Neuronal stem cell (in vitro differentiated cells): ENCODE measurements around the gene CITED1.

ENCODE experiments used
- DNase-seq: peaks from one replicate; pipeline ENCODE4 v3.0.0-alpha.2; 2013; ENCODE audit warnings: low spot score
- H2AFZ ChIP-seq: one replicate; pipeline ENCODE4 v1.6.1; 2013; ENCODE audit warnings: mild to moderate bottlenecking, low read length, inconsistent platforms
- H2AK5ac ChIP-seq: 2 replicates; pipeline ENCODE4 v1.6.1; 2013; ENCODE audit warnings: low read depth, mild to moderate bottlenecking, inconsistent platforms, low read length, moderate library complexity, mixed read lengths
- H2BK120ac ChIP-seq: 2 replicates; pipeline ENCODE4 v1.6.1; 2013; ENCODE audit warnings: low read depth, mild to moderate bottlenecking, inconsistent platforms, low read length, moderate library complexity, mixed read lengths
- H2BK12ac ChIP-seq: one replicate; pipeline ENCODE4 v1.6.1; 2013; ENCODE audit warnings: low read length, inconsistent platforms
- H2BK15ac ChIP-seq: 2 replicates; pipeline ENCODE4 v1.6.1; 2013; ENCODE audit warnings: mild to moderate bottlenecking, low read length, inconsistent platforms, mixed read lengths
- H2BK5ac ChIP-seq: one replicate; pipeline ENCODE4 v1.6.1; 2013; ENCODE audit warnings: inconsistent platforms, mild to moderate bottlenecking, low read length, moderate library complexity
- H3K14ac ChIP-seq: one replicate; pipeline ENCODE4 v1.6.1; 2013; ENCODE audit warnings: low read length, inconsistent platforms
- H3K18ac ChIP-seq: 2 replicates; pipeline ENCODE4 v1.6.1; 2013; ENCODE audit warnings: low read length, inconsistent platforms
- H3K23ac ChIP-seq: 2 replicates; pipeline ENCODE4 v1.6.1; 2013; ENCODE audit warnings: low read depth, mild to moderate bottlenecking, mixed read lengths, low read length, inconsistent platforms; ENCODE audit not compliant: poor library complexity
- H3K27ac ChIP-seq: replicated peaks from 3 replicates; pipeline ENCODE4 v1.5.1; 2013; ENCODE audit warnings: low read length, inconsistent platforms
- H3K27me3 ChIP-seq, 3 experiments: 2 replicates each; pipeline ENCODE4 v1.6.1; 2013; ENCODE audit warnings: low read length in 3 of 3, mild to moderate bottlenecking in 2 of 3, inconsistent platforms in 1 of 3, low read depth in 1 of 3, mixed read lengths in 1 of 3, moderate library complexity in 1 of 3; ENCODE audit not compliant: control insufficient read depth in 3 of 3, insufficient read depth in 3 of 3
- H3K36me3 ChIP-seq, 2 donors: replicated peaks in 1 of 2; 2 replicates each; pipeline ENCODE4 v1.6.1; 2013; ENCODE audit warnings: low read length in 2 of 2; ENCODE audit not compliant: control insufficient read depth in 2 of 2, insufficient read depth in 2 of 2
- H3K4ac ChIP-seq: 2 replicates; pipeline ENCODE4 v1.6.1; 2013; ENCODE audit warnings: inconsistent platforms, mild to moderate bottlenecking, low read length, moderate library complexity
- H3K4me1 ChIP-seq, 2 donors: 1 replicate in 1 of 2; 2 replicates in 1 of 2; pipeline ENCODE4 v1.6.1; 2013; ENCODE audit warnings: low read length in 2 of 2, low read depth in 1 of 2; ENCODE audit not compliant: control insufficient read depth in 2 of 2, insufficient read depth in 1 of 2
- H3K4me2 ChIP-seq: one replicate; pipeline ENCODE4 v1.6.1; 2013; ENCODE audit warnings: mild to moderate bottlenecking, low read length, inconsistent platforms; ENCODE audit not compliant: insufficient read depth, poor library complexity, severe bottlenecking
- H3K4me3 ChIP-seq, 2 donors: 2 replicates each; pipeline ENCODE4 v1.5.1; 2013; ENCODE audit warnings: low read length in 2 of 2, mild to moderate bottlenecking in 2 of 2, inconsistent platforms in 1 of 2, moderate library complexity in 1 of 2
- H3K79me1 ChIP-seq: one replicate; pipeline ENCODE4 v1.6.1; 2013; ENCODE audit warnings: low read depth, mild to moderate bottlenecking, inconsistent platforms, low read length, moderate library complexity
- H3K9ac ChIP-seq: one replicate; pipeline ENCODE4 v1.6.1; 2013; ENCODE audit warnings: mild to moderate bottlenecking, low read depth, low read length, inconsistent platforms; ENCODE audit not compliant: poor library complexity
- H3K9me3 ChIP-seq, 2 donors: replicated peaks in 1 of 2; 2 replicates each; pipeline versions ENCODE3 to v1.6.1; 2013; ENCODE audit warnings: low read length in 2 of 2, mild to moderate bottlenecking in 2 of 2, inconsistent platforms in 1 of 2, low read depth in 1 of 2, mixed read lengths in 1 of 2, moderate library complexity in 1 of 2; ENCODE audit not compliant: control insufficient read depth in 2 of 2, insufficient read depth in 1 of 2
- H4K8ac ChIP-seq: one replicate; pipeline ENCODE4 v1.6.1; 2013; ENCODE audit warnings: low read depth, mild to moderate bottlenecking, inconsistent platforms, low read length, moderate library complexity
- H4K91ac ChIP-seq: one replicate; pipeline ENCODE4 v1.6.1; 2013; ENCODE audit warnings: low read length, low read depth, mild to moderate bottlenecking, inconsistent platforms; ENCODE audit not compliant: poor library complexity
- WGBS, 2 donors: extraction: QIAGEN DNeasy Blood & Tissue Kit; methylation state at CpG; one replicate each; pipeline ENCODE4 v1.1.7; 2013; ENCODE audit warnings: missing lambda C conversion rate in 2 of 2, mixed read lengths in 1 of 2; ENCODE audit not compliant: insufficient read length in 2 of 2, insufficient replicate concordance in 1 of 2; ENCODE audit errors: extremely low coverage in 2 of 2; 5-methylcytosine and 5-hydroxymethylcytosine counted together

CITED1 gene

DNA sequence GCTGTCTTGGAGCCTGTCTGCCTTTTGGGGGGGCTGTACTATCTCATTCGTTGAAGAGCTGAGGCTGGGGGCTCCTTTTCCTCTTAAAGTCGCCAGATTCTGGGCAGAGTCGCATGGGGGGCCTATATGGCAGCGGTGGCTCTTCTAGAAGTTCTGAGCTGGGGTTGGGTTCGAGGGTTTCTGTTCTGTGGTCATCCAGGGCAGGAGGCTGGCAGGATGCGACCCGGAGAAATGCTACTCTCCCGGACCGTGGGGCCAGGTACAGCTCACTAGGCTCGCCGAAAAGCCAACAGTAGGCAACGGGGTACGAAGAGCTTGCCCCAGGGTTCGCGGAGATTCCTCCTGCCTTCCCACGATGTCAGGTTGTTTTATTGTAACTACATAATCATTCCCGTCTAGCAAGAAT is 1.9 kb upstream of the CITED1 start:
- H3K4me1 ChIP-seq: peaks cover 3 to 7% of the 10 kb centered on the region in 2 donors
- no peak overlapping the region for H3K9ac ChIP-seq
- no peak overlapping the region for H4K8ac ChIP-seq
- no peaks in the 10 kb centered on the region for H3K79me1 ChIP-seq
- H2BK5ac ChIP-seq: no peak overlapping the region
- H3K14ac ChIP-seq: no peak overlapping the region
- no peak overlapping the region for H4K91ac ChIP-seq
- no peak overlapping the region for H2BK120ac ChIP-seq
- WGBS, 2 donors: no CpG with 5 or more reads among the region's 17 CpGs
- H3K4ac ChIP-seq: no peak overlapping the region
- no peak overlapping the region for H2AK5ac ChIP-seq
- peak overlapping the region; percentile 95 for H2AFZ ChIP-seq
- no peak overlapping the region for H3K27ac ChIP-seq
- H3K23ac ChIP-seq: no peak overlapping the region
- H3K18ac ChIP-seq: no peak overlapping the region
- peak overlapping the region in 1 of 2 donors; percentile 61 for H3K4me3 ChIP-seq
- H3K9me3 ChIP-seq: no peaks in the 10 kb centered on the region
- no peaks in the 10 kb centered on the region for H3K36me3 ChIP-seq
- no peak overlapping the region for H2BK15ac ChIP-seq
- H3K27me3 ChIP-seq: peaks cover 5 to 56% (median 50%) of the 10 kb centered on the region in 3 experiments
- H3K4me2 ChIP-seq: peak overlapping the region; percentile 33
- H2BK12ac ChIP-seq: no peak overlapping the region
- no peak for DNase-seq

GRCh38 chrX:72306851-72307645 is 1.3 kb upstream of the CITED1 start:
- no peak overlapping the region for H2AK5ac ChIP-seq
- DNase-seq: peak; percentile 56
- peaks cover 3 to 7% of the 10 kb centered on the region in 2 donors for H3K4me1 ChIP-seq
- no peaks in the 10 kb centered on the region for H3K9me3 ChIP-seq
- peak overlapping the region; percentile 95 for H2AFZ ChIP-seq
- no peak overlapping the region for H2BK120ac ChIP-seq
- H4K91ac ChIP-seq: no peak overlapping the region
- H3K18ac ChIP-seq: peak overlapping the region; percentile 74
- H3K27me3 ChIP-seq: peaks cover 5 to 57% (median 55%) of the 10 kb centered on the region in 3 experiments
- H3K4ac ChIP-seq: no peak overlapping the region
- H2BK15ac ChIP-seq: no peak overlapping the region
- H3K36me3 ChIP-seq: no peaks in the 10 kb centered on the region
- no peak overlapping the region for H2BK12ac ChIP-seq
- no peak overlapping the region for H3K9ac ChIP-seq
- WGBS, 2 donors: no CpG with 5 or more reads among the region's 56 CpGs
- peak overlapping the region; percentile 61 to 77 for H3K4me3 ChIP-seq
- H3K4me2 ChIP-seq: peak overlapping the region; percentile 86
- H3K27ac ChIP-seq: no peak overlapping the region
- H3K14ac ChIP-seq: no peak overlapping the region
- H3K79me1 ChIP-seq: no peaks in the 10 kb centered on the region
- H3K23ac ChIP-seq: no peak overlapping the region
- H4K8ac ChIP-seq: no peak overlapping the region
- H2BK5ac ChIP-seq: no peak overlapping the region

GRCh38 chrX:72306085-72306801 is 529 bp upstream of the CITED1 start:
- H2BK120ac ChIP-seq: no peak overlapping the region
- H3K23ac ChIP-seq: no peak overlapping the region
- no peak for DNase-seq
- H3K36me3 ChIP-seq: no peaks in the 10 kb centered on the region
- H3K79me1 ChIP-seq: no peaks in the 10 kb centered on the region
- no peak overlapping the region for H3K27ac ChIP-seq
- H3K14ac ChIP-seq: no peak overlapping the region
- no peak overlapping the region for H3K9ac ChIP-seq
- H2BK12ac ChIP-seq: no peak overlapping the region
- H2BK5ac ChIP-seq: no peak overlapping the region
- H2BK15ac ChIP-seq: no peak overlapping the region
- H3K4me1 ChIP-seq: peaks cover 3 to 7% of the 10 kb centered on the region in 2 donors
- H2AK5ac ChIP-seq: no peak overlapping the region
- peak overlapping the region; percentile 61 to 78 for H3K4me3 ChIP-seq
- no CpG with 5 or more reads among the region's 92 CpGs for whole genome bisulfite sequencing, 2 donors
- no peaks in the 10 kb centered on the region for H3K9me3 ChIP-seq
- H3K27me3 ChIP-seq: peaks cover 5 to 57% (median 57%) of the 10 kb centered on the region in 3 experiments
- H3K4me2 ChIP-seq: peak overlapping the region; percentile 86
- H3K4ac ChIP-seq: no peak overlapping the region
- H2AFZ ChIP-seq: peak overlapping the region; percentile 95
- no peak overlapping the region for H4K8ac ChIP-seq
- peak overlapping the region; percentile 64 for H3K18ac ChIP-seq
- no peak overlapping the region for H4K91ac ChIP-seq

GRCh38 chrX:72304877-72305276 is 837 bp downstream of the CITED1 start:
- peak overlapping the region; percentile 61 to 73 for H3K4me3 ChIP-seq
- H3K4me2 ChIP-seq: peak overlapping the region; percentile 86
- no peaks in the 10 kb centered on the region for H3K79me1 ChIP-seq
- DNase-seq: peak; percentile 17
- peaks cover 5 to 65% (median 57%) of the 10 kb centered on the region in 3 experiments for H3K27me3 ChIP-seq
- no CpG with 5 or more reads among the region's 26 CpGs for WGBS, 2 donors
- no peaks in the 10 kb centered on the region for H3K9me3 ChIP-seq
- no peak overlapping the region for H3K23ac ChIP-seq
- H3K14ac ChIP-seq: no peak overlapping the region
- no peak overlapping the region for H2BK120ac ChIP-seq
- peak overlapping the region; percentile 60 for H3K9ac ChIP-seq
- H3K18ac ChIP-seq: peak overlapping the region; percentile 71
- H3K27ac ChIP-seq: no peak overlapping the region
- H4K8ac ChIP-seq: no peak overlapping the region
- H2BK12ac ChIP-seq: no peak overlapping the region
- H2AFZ ChIP-seq: peak overlapping the region; percentile 95
- no peak overlapping the region for H2BK15ac ChIP-seq
- H2AK5ac ChIP-seq: no peak overlapping the region
- no peak overlapping the region for H3K4ac ChIP-seq
- H3K4me1 ChIP-seq: peaks cover 3 to 7% of the 10 kb centered on the region in 2 donors
- no peak overlapping the region for H4K91ac ChIP-seq
- H2BK5ac ChIP-seq: no peak overlapping the region
- no peaks in the 10 kb centered on the region for H3K36me3 ChIP-seq
